ENCODE results near the gene AGO3.
"Not testable (repeated sequence)": the region's sequence is repeated elsewhere in the genome, so short reads cannot be mapped to it uniquely, and the experiment has no call there.

AGO3 gene

DNA sequence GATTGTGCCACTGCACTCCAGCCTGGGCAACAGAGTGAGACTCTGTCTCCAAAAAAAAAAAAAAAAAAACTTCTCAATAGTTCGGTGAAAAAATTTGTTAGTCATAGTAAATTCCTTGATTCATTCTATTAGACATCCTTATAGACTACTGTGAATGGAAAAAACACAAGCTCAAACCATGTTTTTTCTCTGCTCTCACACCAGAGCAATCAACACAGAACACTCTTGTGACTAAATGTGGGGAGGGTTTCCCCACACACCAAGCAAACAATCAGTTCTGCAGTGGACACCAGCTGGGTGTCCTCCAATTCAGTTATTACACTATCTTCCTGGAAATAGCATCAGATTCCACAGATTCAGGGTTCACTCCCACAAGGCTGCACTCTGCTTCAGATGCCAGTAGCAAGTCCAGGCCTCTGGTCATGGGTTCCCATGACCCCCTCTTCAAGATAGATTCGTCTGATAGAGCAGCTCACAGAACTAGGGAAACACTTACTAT lies 83.9 kb downstream of the AGO3 start:
- DNase-seq, result no peak

DNA sequence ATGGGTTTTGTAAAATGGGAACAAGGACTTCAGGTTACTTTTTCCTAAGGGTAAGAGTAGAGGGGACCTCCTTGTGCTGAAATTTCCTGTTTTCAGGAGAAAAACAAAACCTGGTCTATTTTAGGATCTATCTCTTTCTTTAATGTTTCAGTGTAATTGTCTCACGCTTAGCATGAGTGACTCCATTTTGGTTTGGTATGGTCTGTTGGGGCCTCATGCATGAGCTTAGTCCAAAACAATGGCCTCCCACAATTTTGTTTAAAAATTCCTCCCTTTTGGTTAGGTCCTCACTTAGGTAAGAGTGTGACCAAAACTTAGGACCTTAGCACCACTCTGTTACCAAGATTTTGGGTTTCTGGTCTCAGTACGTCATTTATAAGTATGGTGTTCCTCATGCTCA lies 85.8 kb downstream of the AGO3 start:
- DNase-seq, result no peak

DNA sequence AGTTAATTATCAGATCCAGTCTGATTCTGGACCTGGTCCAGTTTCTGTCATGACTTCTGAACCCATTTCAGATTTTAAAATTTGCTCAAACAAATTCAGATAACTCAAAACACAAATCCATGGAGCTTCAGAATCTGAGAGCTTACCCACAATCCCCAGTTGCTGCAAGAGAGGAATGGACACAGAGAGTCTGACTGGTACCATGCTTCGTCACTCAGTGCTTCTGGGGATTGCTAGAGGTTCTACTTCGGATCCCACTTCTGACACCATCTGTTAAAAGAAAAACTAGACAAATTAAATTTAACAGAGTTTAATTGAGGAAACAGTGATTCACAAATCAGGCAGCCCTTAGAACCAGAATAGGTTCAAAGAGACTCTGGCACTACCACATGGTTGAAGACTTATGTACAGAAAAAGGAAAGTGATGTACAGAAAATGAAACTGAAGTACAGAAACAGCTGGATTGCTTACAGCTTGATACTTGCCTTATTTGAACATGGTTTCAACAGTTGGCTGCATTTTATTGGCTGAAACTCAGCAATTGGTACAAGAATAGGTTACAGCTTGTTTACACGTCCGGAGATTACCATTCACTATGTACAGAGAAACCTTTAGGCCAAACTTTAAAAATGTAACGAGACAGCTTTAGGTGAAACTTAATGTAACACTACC lies 92.3 kb downstream of the AGO3 start:
- no peak for DNase-seq

DNA sequence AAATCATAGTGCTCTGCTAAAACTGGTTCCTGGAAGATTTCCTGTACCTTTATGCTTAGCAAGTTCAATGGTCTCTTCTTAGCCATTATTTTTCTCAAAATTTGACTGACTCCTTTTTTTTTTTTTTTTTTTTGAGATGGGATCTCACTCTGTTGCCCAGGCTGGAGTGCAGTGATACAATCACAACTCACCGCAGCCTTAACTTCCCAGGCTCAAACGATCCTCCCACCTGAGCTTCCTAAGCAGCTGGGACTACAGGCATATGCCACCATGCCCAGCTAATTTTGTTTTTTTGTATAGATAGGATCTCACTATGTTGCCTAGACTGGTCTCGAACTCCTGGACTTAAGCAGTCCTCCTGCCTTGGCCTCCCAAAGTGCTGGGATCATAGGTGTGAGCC lies 93.1 kb downstream of the AGO3 start:
- DNase-seq, result not testable (repeated sequence)

- DNase-seq, result no peak
These were observed 93.9 kb downstream of the AGO3 start for GRCh38 chr1:36024847-36025246.

DNA sequence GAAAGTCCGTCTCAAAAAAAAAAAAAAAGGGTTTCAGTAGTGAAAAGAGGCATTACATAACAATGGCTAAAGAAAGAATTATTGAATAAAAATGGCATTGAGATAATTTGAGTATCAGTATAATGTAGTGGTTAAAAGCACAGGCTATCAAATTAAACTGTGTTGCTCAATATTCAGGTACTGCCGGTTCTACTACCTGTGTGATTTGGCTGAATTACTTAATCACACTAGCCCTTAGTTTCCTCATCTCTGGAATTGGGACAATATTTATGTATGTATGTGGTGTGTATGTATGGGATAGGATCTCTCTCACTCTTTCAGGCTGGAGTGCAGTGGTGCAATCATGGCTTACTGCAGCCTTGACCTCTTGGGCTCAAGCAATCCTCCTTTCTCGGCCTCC lies 96.9 kb downstream of the AGO3 start:
- DNase-seq, result no peak

DNA sequence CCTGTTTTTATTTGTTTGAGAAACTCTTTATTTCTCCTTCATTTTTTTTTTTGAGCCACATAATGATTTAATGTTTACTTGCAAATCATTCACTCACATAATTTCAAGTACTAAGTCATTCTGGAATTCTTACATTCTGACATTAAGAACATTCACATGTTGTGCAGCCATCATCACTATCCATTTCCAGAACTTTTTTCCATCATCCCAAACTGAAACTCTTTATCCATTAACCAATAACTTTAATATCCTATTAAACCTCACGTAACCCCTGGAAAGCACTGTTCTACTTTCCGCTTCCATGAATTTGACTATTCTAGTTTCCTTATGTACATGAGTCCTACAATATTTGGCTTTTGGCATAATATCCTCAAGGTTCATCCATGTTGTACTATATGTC lies 100.5 kb downstream of the AGO3 start:
- DNase-seq, result no peak

- no peak for DNase-seq
These were observed 103.8 kb downstream of the AGO3 start for GRCh38 chr1:36034692-36035091.

- DNase-seq, result no peak
These were observed 104.2 kb downstream of the AGO3 start for GRCh38 chr1:36035154-36035553.

GRCh38 chr1:36040238-36040637 lies 109.3 kb downstream of the AGO3 start:
- no peak for DNase-seq

DNA sequence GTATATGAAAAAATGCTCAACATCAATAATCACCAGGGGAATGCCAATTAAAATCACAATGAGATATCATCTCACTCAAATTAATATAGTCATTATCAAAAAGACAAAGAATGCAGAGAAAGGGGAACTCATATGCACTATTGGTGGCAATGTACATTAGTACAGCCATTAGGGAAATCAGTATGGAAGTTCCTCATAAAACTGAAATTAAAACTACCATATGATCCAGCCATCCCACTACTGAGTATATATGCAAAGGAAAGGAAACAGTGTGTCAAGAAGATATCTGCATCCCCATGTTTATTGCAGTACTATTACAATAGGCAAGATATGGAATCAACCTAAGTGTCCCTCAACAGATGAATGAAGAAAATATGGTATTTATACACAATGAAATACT lies 120.9 kb downstream of the AGO3 start:
- no peak for DNase-seq

DNA sequence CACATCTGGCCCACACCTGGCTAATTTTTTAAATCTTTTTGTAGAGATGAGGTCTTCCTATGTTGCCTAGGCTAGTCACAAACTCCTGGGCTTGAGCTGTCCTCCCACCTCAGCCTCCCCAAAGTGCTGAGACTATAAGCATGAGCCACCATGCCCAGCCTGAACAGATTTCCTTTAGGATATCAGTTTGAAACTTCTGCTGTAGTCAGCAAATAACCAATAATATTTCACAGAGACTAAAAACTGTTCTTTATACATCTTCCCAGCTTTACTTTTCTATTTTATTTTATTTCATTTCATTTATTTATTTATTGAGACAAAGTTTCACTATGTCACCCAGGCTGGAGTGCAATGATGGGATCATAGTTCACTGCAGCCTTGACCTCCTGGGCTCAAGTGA lies 123.1 kb downstream of the AGO3 start:
- no peak for DNase-seq

DNA sequence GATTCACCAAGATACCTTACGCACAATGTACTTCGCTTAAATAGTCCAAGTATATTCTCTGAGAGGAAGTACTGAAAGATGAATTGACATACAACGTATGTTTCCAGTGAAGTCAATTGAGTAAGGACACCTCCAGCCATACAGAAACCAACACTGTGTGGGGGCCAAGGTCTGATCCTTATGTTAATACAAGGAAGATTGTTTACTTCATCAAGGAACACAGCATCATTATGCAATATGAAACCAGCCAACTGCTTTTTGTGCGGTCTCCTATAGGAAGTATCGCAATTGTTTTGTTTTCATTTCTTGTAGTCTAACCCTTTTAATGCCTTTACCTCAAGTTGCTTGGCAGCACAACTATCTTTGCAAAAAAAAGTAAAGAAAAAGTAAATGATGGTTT lies 124.8 kb downstream of the AGO3 start:
- DNase-seq, result no peak

GRCh38 chr1:36062315-36062714 lies 131.4 kb downstream of the AGO3 start:
- DNase-seq, result no peak

- no peak for DNase-seq
These were observed 137.0 kb downstream of the AGO3 start for GRCh38 chr1:36067871-36068270.

GRCh38 chr1:36068866-36069265 lies 138.0 kb downstream of the AGO3 start:
- no peak for DNase-seq

DNA sequence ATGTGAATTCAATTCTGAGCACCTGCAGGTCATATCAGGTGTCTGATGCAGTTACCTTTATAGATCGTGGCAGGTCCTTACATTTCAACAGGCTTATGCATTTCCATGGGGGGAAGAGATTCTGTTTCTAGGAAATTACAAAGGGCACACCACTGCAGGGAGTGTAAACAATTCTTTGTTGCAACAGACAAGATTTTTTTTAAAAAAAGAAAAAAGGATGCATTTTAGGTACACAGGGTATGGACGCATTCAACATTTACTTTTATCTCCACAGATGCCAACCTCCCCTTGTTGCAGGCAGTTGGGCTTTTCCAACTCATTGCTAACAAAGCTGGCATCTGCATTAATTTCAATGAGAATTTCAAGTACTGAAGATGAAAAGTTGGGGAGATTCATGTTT lies 139.4 kb downstream of the AGO3 start:
- no peak for DNase-seq

- no peak for DNase-seq
These were observed 146.2 kb downstream of the AGO3 start for GRCh38 chr1:36076979-36077573.

GRCh38 chr1:36080236-36080635 lies 149.3 kb downstream of the AGO3 start:
- DNase-seq, result no peak

DNA sequence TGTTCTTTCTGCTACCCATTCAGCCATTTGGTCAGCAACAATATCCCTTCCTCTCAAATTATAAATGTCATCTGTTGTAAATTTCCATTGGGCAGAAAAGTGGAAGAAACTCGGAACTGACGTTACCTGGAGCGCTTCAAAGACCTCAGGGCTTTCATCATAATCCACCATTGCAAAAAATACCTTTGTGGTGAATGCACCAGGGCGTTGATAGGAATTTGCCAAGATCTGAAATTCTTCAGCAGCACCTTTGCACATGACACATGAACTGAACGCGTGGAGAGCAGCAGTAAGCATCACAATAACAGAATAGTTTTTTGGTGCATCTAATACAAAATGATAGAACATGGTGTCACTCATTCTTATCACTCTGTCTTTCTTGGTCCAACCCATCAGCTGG lies 149.9 kb downstream of the AGO3 start:
- no peak for DNase-seq

- no peak for DNase-seq
These were observed 151.1 kb downstream of the AGO3 start for GRCh38 chr1:36081926-36082485.

GRCh38 chr1:36083219-36083618 lies 152.3 kb downstream of the AGO3 start:
- DNase-seq, result no peak

GRCh38 chr1:36083635-36084496 lies 153.0 kb downstream of the AGO3 start, which contains the start of gene TEKT2:
TEKT2 (plus strand) TSS chr1:36084094; CDS start chr1:36084922, 828 bp downstream.
- no peak for DNase-seq
